ENCODE data around the gene TSEN15. TPM values are rescaled to one million over a fixed set of nuclear protein-coding genes. Genes with fewer than 3 reads are reported as not detected.

The TSEN15 gene
- total RNA-seq = 25.6 TPM
- long read RNA-seq, transcript TSEN15-216 (5 exons, 1,986 nt) = major isoform, 28 of 37 reads
- long read RNA-seq, partial matches to known transcripts = 0 of 37 reads
- long read RNA-seq, other reads (novel, unspliced or antisense) = 0 of 37 reads

GRCh38 chr1:184051485-184052193 is at the start of gene TSEN15:
TSEN15 (plus strand) TSS chr1:184051730; CDS start chr1:184051756, 26 bp downstream.
- DNase-seq (ENCODE audit: low spot score) = peak; percentile 92
- intact Hi-C loops (cut with DNase I) = no loop called here

GRCh38 chr1:184002071-184002470 is 49.5 kb upstream of the TSEN15 start:
- DNase-seq (ENCODE audit: low spot score) = no peak
- intact Hi-C loops (cut with DNase I) = no loop called here

- DNase-seq (ENCODE audit: low spot score) = no peak
- intact Hi-C loops (cut with DNase I) = no loop called here
Observed at GRCh38 chr1:184004935-184005334, 46.6 kb upstream of the TSEN15 start.

GRCh38 chr1:184005506-184005905 is 46.0 kb upstream of the TSEN15 start:
- intact Hi-C loops (cut with DNase I) = no loop called here
- no peak for DNase-seq (ENCODE audit: low spot score)

GRCh38 chr1:184010788-184011187 is 40.7 kb upstream of the TSEN15 start:
- intact Hi-C loops (cut with DNase I) = no loop called here
- DNase-seq (ENCODE audit: low spot score) = no peak

GRCh38 chr1:184012187-184012586 is 39.3 kb upstream of the TSEN15 start:
- no peak for DNase-seq (ENCODE audit: low spot score)
- intact Hi-C loops (cut with DNase I) = no loop called here

- no peak for DNase-seq (ENCODE audit: low spot score)
- intact Hi-C loops (cut with DNase I) = no loop called here
Observed at GRCh38 chr1:184014271-184014670, 37.3 kb upstream of the TSEN15 start.

- intact Hi-C loops (cut with DNase I) = no loop called here
- DNase-seq (ENCODE audit: low spot score) = no peak
Observed at GRCh38 chr1:184016169-184016568, 35.4 kb upstream of the TSEN15 start.

GRCh38 chr1:184017306-184017705 is 34.2 kb upstream of the TSEN15 start:
- DNase-seq (ENCODE audit: low spot score) = no peak
- intact Hi-C loops (cut with DNase I) = no loop called here

- DNase-seq (ENCODE audit: low spot score) = no peak
Observed at GRCh38 chr1:184018622-184019021, 32.9 kb upstream of the TSEN15 start.

GRCh38 chr1:184019069-184019468 is 32.5 kb upstream of the TSEN15 start:
- no peak for DNase-seq (ENCODE audit: low spot score)
- intact Hi-C loops (cut with DNase I) = no loop called here

More at GRCh38 chr1:184018622-184019021, 32.9 kb upstream of the TSEN15 start:
- intact Hi-C loops (cut with DNase I) = no loop called here

GRCh38 chr1:184019506-184019905 is 32.0 kb upstream of the TSEN15 start:
- intact Hi-C loops (cut with DNase I) = no loop called here
- DNase-seq (ENCODE audit: low spot score) = no peak

GRCh38 chr1:184020328-184020727 is 31.2 kb upstream of the TSEN15 start:
- DNase-seq (ENCODE audit: low spot score) = no peak
- intact Hi-C loops (cut with DNase I) = no loop called here

- no peak for DNase-seq (ENCODE audit: low spot score)
- intact Hi-C loops (cut with DNase I) = no loop called here
Observed at GRCh38 chr1:184020855-184021254, 30.7 kb upstream of the TSEN15 start.

- intact Hi-C loops (cut with DNase I) = no loop called here
- DNase-seq (ENCODE audit: low spot score) = no peak
Observed at GRCh38 chr1:184021728-184022127, 29.8 kb upstream of the TSEN15 start.

GRCh38 chr1:184022668-184023067 is 28.9 kb upstream of the TSEN15 start:
- intact Hi-C loops (cut with DNase I) = no loop called here
- DNase-seq (ENCODE audit: low spot score) = no peak

- DNase-seq (ENCODE audit: low spot score) = no peak
Observed at GRCh38 chr1:184023171-184023570, 28.4 kb upstream of the TSEN15 start.

GRCh38 chr1:184025242-184025675 is 26.3 kb upstream of the TSEN15 start:
- no peak for DNase-seq (ENCODE audit: low spot score)
- intact Hi-C loops (cut with DNase I) = no loop called here

More at GRCh38 chr1:184023171-184023570, 28.4 kb upstream of the TSEN15 start:
- intact Hi-C loops (cut with DNase I) = no loop called here

GRCh38 chr1:184027826-184028695 is 23.5 kb upstream of the TSEN15 start:
- DNase-seq (ENCODE audit: low spot score) = no peak
- intact Hi-C loops (cut with DNase I) = no loop called here

- no peak for DNase-seq (ENCODE audit: low spot score)
- intact Hi-C loops (cut with DNase I) = no loop called here
Observed at GRCh38 chr1:184028854-184029623, 22.5 kb upstream of the TSEN15 start.
